Measurements from ENCODE around the gene CLIP2.

GRCh38 chr7:74405899-74406512 is 116.8 kb downstream of the CLIP2 start:
- TF ChIP-seq OSR1 (CRISPR knock-in tag; IDR thresholded peaks at IDR 0.05) (no peak), CREB5 (CRISPR knock-in tag; IDR thresholded peaks at IDR 0.05; ENCODE audit: low read depth) (no peak), PATZ1 (CRISPR knock-in tag; IDR thresholded peaks at IDR 0.05; ENCODE audit: borderline replicate concordance) (no peak), ZFP3 (CRISPR knock-in tag; IDR thresholded peaks at IDR 0.05) (no peak), CSRNP3 (CRISPR knock-in tag; IDR thresholded peaks at IDR 0.05) (no peak), ZC3H10 (CRISPR knock-in tag; IDR thresholded peaks at IDR 0.05) (no peak), GLIS3 (CRISPR knock-in tag; IDR thresholded peaks at IDR 0.05) (no peak), ARNTL (CRISPR knock-in tag; IDR thresholded peaks at IDR 0.05; ENCODE audit: borderline replicate concordance, low read depth) (no peak)

Measured in SK-N-SH treated with all-trans-retinoic acid at 6 μM for 48 hours (cell line).